Transverse colon (tissue), 4 donors: ENCODE measurements around the gene TOMM40. TPM values are rescaled to one million over a fixed set of nuclear protein-coding genes. Genes with fewer than 3 reads are reported as not detected.

Experiments used
- DNase-seq: peaks from one replicate; pipeline ENCODE4 v3.0.0-alpha.2; 2019
- H3K27ac ChIP-seq, 4 donors: fragments of 200-600 bp; sonication (generic); 2 replicates each; pipeline ENCODE4 v1.5.1; 2016 to 2018; ENCODE audit warnings: inconsistent platforms in 4 of 4
- H3K27me3 ChIP-seq: fragments of 200-600 bp; sonication (generic); 2 replicates; pipeline ENCODE4 v1.5.1; 2017; ENCODE audit warnings: inconsistent platforms
- H3K36me3 ChIP-seq, 4 donors: fragments of 200-600 bp; sonication (generic); 2 replicates each; pipeline ENCODE4 v1.5.1; 2017 to 2019; ENCODE audit warnings: inconsistent platforms in 4 of 4
- H3K4me1 ChIP-seq, 4 donors: fragments of 200-600 bp; sonication (generic); 2 replicates each; pipeline ENCODE4 v1.5.1; 2017 to 2020; ENCODE audit warnings: inconsistent platforms in 4 of 4
- H3K4me3 ChIP-seq, 4 donors: fragments of 200-600 bp; sonication (generic); 1 replicate in 1 of 4; 2 replicates in 3 of 4; pipeline versions ENCODE4 v1.5.1 to v1.6.1; 2017 to 2019; ENCODE audit warnings: inconsistent platforms in 4 of 4
- H3K9me3 ChIP-seq, 2 donors: fragments of 200-600 bp; sonication (generic); 2 replicates each; pipeline ENCODE4 v1.5.1; 2017 to 2019; ENCODE audit warnings: inconsistent platforms in 2 of 2
- CTCF ChIP-seq, 5 experiments: fragments of 200-600 bp in 3 of 5; fragments of 450-650 bp in 2 of 5; sonication (generic) in 3 of 5; IDR thresholded peaks; 1 replicate in 2 of 5; 2 replicates in 3 of 5; pipeline ENCODE4 v1.5.1; 2016 to 2017; ENCODE audit warnings: antibody characterized with exemption in 5 of 5, inconsistent platforms in 3 of 5, mild to moderate bottlenecking in 2 of 5, moderate library complexity in 1 of 5
- EP300 ChIP-seq: sonication (generic); formaldehyde crosslinking; IDR thresholded peaks from one replicate; pipeline ENCODE4 v1.6.1; 2017; ENCODE audit warnings: antibody characterized with exemption, low read depth
- POLR2A ChIP-seq: fragments of 450-650 bp; IDR thresholded peaks from one replicate; pipeline ENCODE4 v1.6.1; 2016; ENCODE audit warnings: antibody characterized with exemption, mild to moderate bottlenecking, moderate library complexity
- POLR2AphosphoS5 ChIP-seq, 3 donors: sonication (generic); formaldehyde crosslinking; IDR thresholded peaks; one replicate each; pipeline ENCODE4 v1.6.1; 2016; ENCODE audit warnings: antibody characterized with exemption in 3 of 3
- WGBS, 2 donors: methylation state at CpG; one replicate each; pipeline ENCODE4 v1.1.5; 2018; ENCODE audit warnings: low coverage in 1 of 2; 5-methylcytosine and 5-hydroxymethylcytosine counted together
- in situ Hi-C, 4 donors: fragments of 200-750 bp; cut with MboI; loops; one replicate each; pipeline versions ENCODE4 v1.15.0 to v1.15.1; 2017; ENCODE audit warnings: low sequenced_read_pairs in 3 of 4, low pct_ligation_motif_present in 1 of 4, low pct_unique_long_range_greater_than_20kb in 1 of 4
- intact Hi-C: fragments of 100-400 bp; cut with DNase I; formaldehyde crosslinking; loops from one replicate; pipeline ENCODE4 v1.15.1; 2023; ENCODE audit warnings: low total_unique reads
- total RNA-seq, 4 donors: library from RNA; depleted of rRNA; stranded (reverse); fragments of >200 nt; gene quantifications; one replicate each; pipeline ENCODE4 v1.1.0, GENCODE V29; 2016

The TOMM40 gene
- total RNA-seq, 4 donors from 2014 or later = 36.0 to 101 (median 53.8) TPM

- no peak for TF ChIP-seq EP300
- TF ChIP-seq CTCF (IDR thresholded peaks at IDR 0.05) = no peak
- no peak for TF ChIP-seq POLR2A
- no peak for TF ChIP-seq POLR2AphosphoS5 (IDR thresholded peaks at IDR 0.05)
- H3K4me3 ChIP-seq = no peak overlapping the region
- H3K9me3 ChIP-seq = no peaks in the 10 kb centered on the region
- no peaks in the 10 kb centered on the region for H3K27me3 ChIP-seq
- 77 to 87% methylated on average over 5 to 9 of the region's 9 CpGs for WGBS, 2 donors
- peaks cover 0 to 7% (median 0%) of the 10 kb centered on the region in 4 donors for H3K36me3 ChIP-seq
- in situ Hi-C loops (no loop called here), intact Hi-C loops (no loop called here)
- H3K4me1 ChIP-seq = peaks cover 3 to 19% (median 9%) of the 10 kb centered on the region in 4 donors
- H3K27ac ChIP-seq = no peak overlapping the region
- DNase-seq = no peak
Measured at GRCh38 chr19:44949550-44949949, 58.5 kb downstream of the TOMM40 start.

- Histone ChIP-seq H3K4me1 (peaks cover 9 to 25% (median 16%) of the 10 kb centered on the region in 4 donors), H3K27me3 (no peaks in the 10 kb centered on the region), H3K4me3 (no peak overlapping the region), H3K36me3 (peaks cover 0 to 7% (median 0%) of the 10 kb centered on the region in 4 donors), H3K9me3 (no peaks in the 10 kb centered on the region), H3K27ac (peak overlapping the region in 1 of 4 donors; percentile 9)
- in situ Hi-C loops = loop anchor here in 1 of 4 donors (5.0 kb wide), 1 partner anchor 49 kb away; no protein-coding TSS in a partner anchor
- peak; percentile 54 for DNase-seq
- 0 to 59% methylated on average over 1 to 13 of the region's 13 CpGs for WGBS, 2 donors
- intact Hi-C loops = loop anchor here (2.0 kb wide), 1 partner anchor 49 kb away; no protein-coding TSS in a partner anchor
- TF ChIP-seq POLR2AphosphoS5 (IDR thresholded peaks at IDR 0.05) (no peak), POLR2A (no peak), CTCF (IDR thresholded peaks at IDR 0.05) (peak; percentile 82 to 93 (median 91))
Measured at GRCh38 chr19:44951179-44952159, 60.4 kb downstream of the TOMM40 start.

Other genes starting within 250 kb of the TOMM40 start
- 10 to 100 TPM; 26.2 to 49.0 (median 33.3) TPM for gene PVR, start 247.3 kb upstream of the TOMM40 start, total RNA-seq
- 10 to 100 TPM in 2 of 4 donors, 1 to 10 TPM in 2; 3.8 to 19.1 (median 9.9) TPM for gene CEACAM19, start 219.8 kb upstream of the TOMM40 start, total RNA-seq
- gene CEACAM16, start 192.1 kb upstream of the TOMM40 start, total RNA-seq = not detected
- 100 to 1,000 TPM in 1 of 4 donors, 10 to 100 TPM in 3; 43.8 to 181 (median 69.5) TPM for gene BCL3, start 142.5 kb upstream of the TOMM40 start, total RNA-seq
- 100 to 1,000 TPM in 3 of 4 donors, 10 to 100 TPM in 1; 96.1 to 210 (median 145) TPM for gene CBLC, start 113.4 kb upstream of the TOMM40 start, total RNA-seq
- gene BCAM, start 82.2 kb upstream of the TOMM40 start, total RNA-seq = 10 to 100 TPM in 3 of 4 donors, 1 to 10 TPM in 1; 7.9 to 95.1 (median 23.1) TPM
- gene NECTIN2, start 45.0 kb upstream of the TOMM40 start, total RNA-seq = 100 to 1,000 TPM in 3 of 4 donors, 10 to 100 TPM in 1; 93.7 to 147 (median 125) TPM
- 100 to 1,000 TPM in 2 of 4 donors, 10 to 100 TPM in 2; 72.2 to 214 (median 132) TPM for gene APOE, start 14.5 kb downstream of the TOMM40 start, total RNA-seq
- gene APOC1, start 23.4 kb downstream of the TOMM40 start, total RNA-seq = 10 to 100 TPM in 3 of 4 donors, not detected in 1; 10.8 to 48.4 (median 34.8) TPM
- gene APOC4, start 51.0 kb downstream of the TOMM40 start, total RNA-seq = not detected
- gene APOC2, start 54.8 kb downstream of the TOMM40 start, total RNA-seq = under 1 TPM in 1 of 4 donors, not detected in 3; 0.68 TPM
- gene CLPTM1, start 64.1 kb downstream of the TOMM40 start, total RNA-seq = 10 to 100 TPM; 65.3 to 94.6 (median 79.8) TPM
- 10 to 100 TPM; 11.9 to 58.4 (median 34.8) TPM for gene RELB, start 110.2 kb downstream of the TOMM40 start, total RNA-seq
- gene CLASRP, start 147.8 kb downstream of the TOMM40 start, total RNA-seq = 100 to 1,000 TPM in 2 of 4 donors, 10 to 100 TPM in 2; 82.6 to 382 (median 100) TPM
- gene ZNF296, start 185.2 kb downstream of the TOMM40 start, total RNA-seq = 1 to 10 TPM in 3 of 4 donors, under 1 TPM in 1; 0.75 to 5.8 (median 3.5) TPM
- 10 to 100 TPM in 3 of 4 donors, 1 to 10 TPM in 1; 3.0 to 21.1 (median 15.9) TPM for gene GEMIN7, start 188.0 kb downstream of the TOMM40 start, total RNA-seq
- 10 to 100 TPM; 31.1 to 92.5 (median 45.2) TPM for gene PPP1R37, start 201.9 kb downstream of the TOMM40 start, total RNA-seq